Sigmoid colon (tissue), 7 donors: ENCODE results near the gene EEFSEC. TPM values are rescaled to one million over a fixed set of nuclear protein-coding genes. Genes with fewer than 3 reads are reported as not detected.

Source experiments
- DNase-seq: peaks from one replicate; pipeline ENCODE4 v3.0.0-alpha.2; 2019
- H3K27ac ChIP-seq, 4 donors: fragments of 200-600 bp; sonication (generic); one replicate each; pipeline ENCODE4 v1.5.1; 2016 to 2019; ENCODE audit warnings: mild to moderate bottlenecking in 1 of 4
- H3K27me3 ChIP-seq, 3 donors: fragments of 200-600 bp; sonication (generic); one replicate each; pipeline ENCODE4 v1.5.1; 2019; ENCODE audit warnings: mild to moderate bottlenecking in 1 of 3
- H3K36me3 ChIP-seq, 4 donors: fragments of 200-600 bp; sonication (generic); one replicate each; pipeline ENCODE4 v1.5.1; 2016 to 2019
- H3K4me1 ChIP-seq, 4 donors: fragments of 200-600 bp; sonication (generic); one replicate each; pipeline ENCODE4 v1.5.1; 2017 to 2019
- H3K4me3 ChIP-seq, 4 donors: fragments of 200-600 bp; sonication (generic); one replicate each; pipeline ENCODE4 v1.5.1; 2017 to 2019; ENCODE audit warnings: mild to moderate bottlenecking in 2 of 4, moderate library complexity in 1 of 4
- H3K9me3 ChIP-seq, 4 donors: fragments of 200-600 bp in 3 of 4; sonication (generic) in 3 of 4; one replicate each; pipeline versions ENCODE4 v1.5.1 to v1.6.1; 2013 to 2019
- EP300 ChIP-seq, 4 donors: sonication (generic); formaldehyde crosslinking; IDR thresholded peaks; one replicate each; pipeline ENCODE4 v1.6.1; 2017; ENCODE audit warnings: antibody characterized with exemption in 4 of 4
- POLR2A ChIP-seq, 2 donors: fragments of 450-650 bp; IDR thresholded peaks; one replicate each; pipeline ENCODE4 v1.6.1; 2016; ENCODE audit warnings: antibody characterized with exemption in 2 of 2, mild to moderate bottlenecking in 2 of 2, moderate library complexity in 2 of 2
- POLR2AphosphoS5 ChIP-seq, 4 donors: sonication (generic); formaldehyde crosslinking; IDR thresholded peaks; one replicate each; pipeline ENCODE4 v1.6.1; 2017; ENCODE audit warnings: antibody characterized with exemption in 4 of 4
- WGBS, 2 donors: extraction: QIAGEN DNeasy Blood & Tissue Kit; methylation state at CpG; one replicate each; pipeline ENCODE4 v1.1.7; 2013; 5-methylcytosine and 5-hydroxymethylcytosine counted together
- intact Hi-C: fragments of 100-400 bp; cut with DNase I; formaldehyde crosslinking; loops from one replicate; pipeline ENCODE4 v1.15.1; 2023
- polyA plus RNA-seq, 3 donors: library from polyadenylated mRNA; stranded (reverse); fragments of 200-250 nt; gene quantifications; one replicate each; pipeline ENCODE4 v1.2.3, GENCODE V29; 2013
- total RNA-seq, 4 donors: library from RNA; depleted of rRNA; stranded (reverse); fragments of >200 nt; gene quantifications; one replicate each; pipeline ENCODE4 v1.1.0, GENCODE V29; 2016
- TF ChIP-seq, protein P1 (sequence below), 4 experiments: fragments of 450-650 bp in 3 of 4; fragments of 200-600 bp in 1 of 4; IDR thresholded peaks; one replicate each; pipeline ENCODE4 v1.5.1; 2016 to 2019; ENCODE audit warnings: antibody characterized with exemption in 4 of 4, mild to moderate bottlenecking in 3 of 4, moderate library complexity in 2 of 4
- donor health status: healthy with polysubstance abuse.
- donor health status: Bipolar disorder and iron deficiency.
- donor health status: healthy.

Gene EEFSEC
- total and polyA plus RNA-seq, 7 donors, result 5.3 to 16.1 (median 12.2) TPM

GRCh38 chr3:128285042-128285966 is 132.0 kb downstream of the EEFSEC start:
- H3K9me3 ChIP-seq, result peaks cover 0 to 4% (median under 1%) of the 10 kb centered on the region in 4 donors
- peaks cover 0 to 5% (median 0%) of the 10 kb centered on the region in 4 donors for H3K36me3 ChIP-seq
- H3K27ac ChIP-seq, result no peak overlapping the region
- 96 to 97% methylated on average over 13 of the region's 13 CpGs for WGBS, 2 donors
- no peak overlapping the region for H3K4me3 ChIP-seq
- TF ChIP-seq EP300 (IDR thresholded peaks at IDR 0.05) (no peak), POLR2A (IDR thresholded peaks at IDR 0.05) (no peak)
- intact Hi-C loops, result no loop called here
- no peak for DNase-seq
- H3K27me3 ChIP-seq, result no peaks in the 10 kb centered on the region
- peaks cover 0 to 33% (median 25%) of the 10 kb centered on the region in 4 donors for H3K4me1 ChIP-seq

GRCh38 chr3:128285967-128286321 is 132.7 kb downstream of the EEFSEC start:
- 97 to 98% methylated on average over 2 of the region's 2 CpGs for WGBS, 2 donors
- TF ChIP-seq POLR2A (IDR thresholded peaks at IDR 0.05) (no peak), EP300 (IDR thresholded peaks at IDR 0.05) (no peak), POLR2AphosphoS5 (IDR thresholded peaks at IDR 0.05) (no peak)
- TF ChIP-seq, protein P1, sequence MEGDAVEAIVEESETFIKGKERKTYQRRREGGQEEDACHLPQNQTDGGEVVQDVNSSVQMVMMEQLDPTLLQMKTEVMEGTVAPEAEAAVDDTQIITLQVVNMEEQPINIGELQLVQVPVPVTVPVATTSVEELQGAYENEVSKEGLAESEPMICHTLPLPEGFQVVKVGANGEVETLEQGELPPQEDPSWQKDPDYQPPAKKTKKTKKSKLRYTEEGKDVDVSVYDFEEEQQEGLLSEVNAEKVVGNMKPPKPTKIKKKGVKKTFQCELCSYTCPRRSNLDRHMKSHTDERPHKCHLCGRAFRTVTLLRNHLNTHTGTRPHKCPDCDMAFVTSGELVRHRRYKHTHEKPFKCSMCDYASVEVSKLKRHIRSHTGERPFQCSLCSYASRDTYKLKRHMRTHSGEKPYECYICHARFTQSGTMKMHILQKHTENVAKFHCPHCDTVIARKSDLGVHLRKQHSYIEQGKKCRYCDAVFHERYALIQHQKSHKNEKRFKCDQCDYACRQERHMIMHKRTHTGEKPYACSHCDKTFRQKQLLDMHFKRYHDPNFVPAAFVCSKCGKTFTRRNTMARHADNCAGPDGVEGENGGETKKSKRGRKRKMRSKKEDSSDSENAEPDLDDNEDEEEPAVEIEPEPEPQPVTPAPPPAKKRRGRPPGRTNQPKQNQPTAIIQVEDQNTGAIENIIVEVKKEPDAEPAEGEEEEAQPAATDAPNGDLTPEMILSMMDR (IDR thresholded peaks at IDR 0.05), result no peak

GRCh38 chr3:128286691-128287090 is 133.4 kb downstream of the EEFSEC start:
- H3K27me3 ChIP-seq, result no peaks in the 10 kb centered on the region
- no peak overlapping the region for H3K27ac ChIP-seq
- intact Hi-C loops, result no loop called here
- H3K4me1 ChIP-seq, result peaks cover 0 to 19% (median 15%) of the 10 kb centered on the region in 4 donors
- H3K4me3 ChIP-seq, result no peak overlapping the region
- DNase-seq, result no peak
- no peak for TF ChIP-seq POLR2A (IDR thresholded peaks at IDR 0.05)
- TF ChIP-seq, protein P1 (IDR thresholded peaks at IDR 0.05), result no peak
- no peak for TF ChIP-seq POLR2AphosphoS5 (IDR thresholded peaks at IDR 0.05)
- no peak for TF ChIP-seq EP300 (IDR thresholded peaks at IDR 0.05)
- peaks cover 0 to 5% (median 0%) of the 10 kb centered on the region in 4 donors for H3K36me3 ChIP-seq
- H3K9me3 ChIP-seq, result peaks cover 0 to 13% (median 4%) of the 10 kb centered on the region in 4 donors

More at GRCh38 chr3:128285967-128286321, 132.7 kb downstream of the EEFSEC start:
- Histone ChIP-seq H3K9me3 (peaks cover 0 to 8% (median 4%) of the 10 kb centered on the region in 4 donors), H3K27me3 (no peaks in the 10 kb centered on the region), H3K4me3 (no peak overlapping the region), H3K36me3 (peaks cover 0 to 5% (median 0%) of the 10 kb centered on the region in 4 donors), H3K4me1 (peaks cover 0 to 26% (median 21%) of the 10 kb centered on the region in 4 donors), H3K27ac (no peak overlapping the region)
- intact Hi-C loops, result no loop called here
- no peak for DNase-seq

GRCh38 chr3:128287216-128287615 is 133.9 kb downstream of the EEFSEC start:
- TF ChIP-seq POLR2A (IDR thresholded peaks at IDR 0.05), result no peak
- TF ChIP-seq, protein P1 (IDR thresholded peaks at IDR 0.05), result no peak
- Histone ChIP-seq H3K4me1 (peaks cover 0 to 14% (median 10%) of the 10 kb centered on the region in 4 donors), H3K9me3 (peaks cover 0 to 13% (median 4%) of the 10 kb centered on the region in 4 donors), H3K27ac (no peak overlapping the region), H3K4me3 (no peak overlapping the region), H3K36me3 (peaks cover 0 to 5% (median 0%) of the 10 kb centered on the region in 4 donors), H3K27me3 (no peaks in the 10 kb centered on the region)
- intact Hi-C loops, result no loop called here
- WGBS, 2 donors, result 95 to 97% methylated on average over 2 of the region's 2 CpGs
- no peak for DNase-seq

DNA sequence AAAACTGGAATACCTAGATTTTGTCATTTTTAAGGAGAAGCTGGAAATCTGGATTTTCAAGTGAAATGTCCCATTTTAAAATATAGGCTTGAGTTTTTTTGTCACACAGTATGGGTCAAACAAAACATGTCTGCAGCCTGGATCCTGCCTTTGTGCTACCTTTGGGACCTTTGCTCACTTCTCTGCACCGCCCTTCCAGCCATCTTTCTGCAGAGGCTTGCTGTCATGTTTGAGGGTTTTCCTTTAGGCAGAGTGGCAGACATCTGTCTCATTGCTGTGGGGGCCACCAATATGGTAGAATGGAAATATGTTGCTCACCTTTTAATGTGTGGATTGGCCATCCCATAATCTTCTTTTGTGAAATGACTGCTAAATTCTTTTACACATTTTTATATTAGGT is 136.3 kb downstream of the EEFSEC start:
- Histone ChIP-seq H3K27ac (no peak overlapping the region), H3K27me3 (no peaks in the 10 kb centered on the region), H3K4me1 (no peaks in the 10 kb centered on the region), H3K4me3 (no peak overlapping the region), H3K9me3 (peaks cover 0 to 13% (median 4%) of the 10 kb centered on the region in 4 donors), H3K36me3 (peaks cover 0 to 5% (median 0%) of the 10 kb centered on the region in 4 donors)
- intact Hi-C loops, result no loop called here
- TF ChIP-seq POLR2AphosphoS5 (IDR thresholded peaks at IDR 0.05) (no peak), EP300 (IDR thresholded peaks at IDR 0.05) (no peak), POLR2A (IDR thresholded peaks at IDR 0.05) (no peak)
- TF ChIP-seq, protein P1 (IDR thresholded peaks at IDR 0.05), result no peak
- 97 to 99% methylated on average over 1 of the region's 1 CpG for WGBS, 2 donors
- no peak for DNase-seq
